Measurements from ENCODE around the gene MFGE8. TPM values are rescaled to one million over a fixed set of nuclear protein-coding genes. Genes with fewer than 3 reads are reported as not detected.

MFGE8 gene
- total and polyA plus RNA-seq, 9 of the 15 experiments (the other 6 are each of a cell fraction or from before 2014, with no cell fraction given), result 2.3 to 142 (median 62.3) TPM

- TF ChIP-seq ZMIZ1 (IDR thresholded peaks at IDR 0.05; ENCODE audit: low read depth in 2 of 2, low read length in 2 of 2) (no peak), CREM (IDR thresholded peaks at IDR 0.05; ENCODE audit: low read depth) (no peak), ZZZ3 (IDR thresholded peaks at IDR 0.05) (no peak), NFYB (IDR thresholded peaks at IDR 0.05; ENCODE audit: extremely low read depth, insufficient read length) (peak; percentile 42), PHB (CRISPR knock-in tag; IDR thresholded peaks at IDR 0.05) (no peak), ARID1B (IDR thresholded peaks at IDR 0.05) (peak; percentile 60), PHTF2 (CRISPR knock-in tag; IDR thresholded peaks at IDR 0.05) (no peak), SP1 (CRISPR knock-in tag; IDR thresholded peaks at IDR 0.05) (no peak), E2F1 (CRISPR knock-in tag; IDR thresholded peaks at IDR 0.05) (no peak), TBP (optimal IDR thresholded peaks at IDR 0.05; ENCODE audit: low read depth, low read length) (no peak), ZNF274 (IDR thresholded peaks at IDR 0.05; ENCODE audit: borderline replicate concordance, low read depth, low read length) (no peak), NR2F6 (CRISPR knock-in tag; IDR thresholded peaks at IDR 0.05) (no peak), SUPT5H (IDR thresholded peaks at IDR 0.05) (no peak), MBD2 (IDR thresholded peaks at IDR 0.05; ENCODE audit: borderline replicate concordance, low read depth) (no peak), ZNF232 (CRISPR knock-in tag; IDR thresholded peaks at IDR 0.05) (no peak), BRF1 (IDR thresholded peaks at IDR 0.05; ENCODE audit: borderline replicate concordance, extremely low read depth, insufficient read length) (no peak)
- TF ChIP-seq, protein P1, sequence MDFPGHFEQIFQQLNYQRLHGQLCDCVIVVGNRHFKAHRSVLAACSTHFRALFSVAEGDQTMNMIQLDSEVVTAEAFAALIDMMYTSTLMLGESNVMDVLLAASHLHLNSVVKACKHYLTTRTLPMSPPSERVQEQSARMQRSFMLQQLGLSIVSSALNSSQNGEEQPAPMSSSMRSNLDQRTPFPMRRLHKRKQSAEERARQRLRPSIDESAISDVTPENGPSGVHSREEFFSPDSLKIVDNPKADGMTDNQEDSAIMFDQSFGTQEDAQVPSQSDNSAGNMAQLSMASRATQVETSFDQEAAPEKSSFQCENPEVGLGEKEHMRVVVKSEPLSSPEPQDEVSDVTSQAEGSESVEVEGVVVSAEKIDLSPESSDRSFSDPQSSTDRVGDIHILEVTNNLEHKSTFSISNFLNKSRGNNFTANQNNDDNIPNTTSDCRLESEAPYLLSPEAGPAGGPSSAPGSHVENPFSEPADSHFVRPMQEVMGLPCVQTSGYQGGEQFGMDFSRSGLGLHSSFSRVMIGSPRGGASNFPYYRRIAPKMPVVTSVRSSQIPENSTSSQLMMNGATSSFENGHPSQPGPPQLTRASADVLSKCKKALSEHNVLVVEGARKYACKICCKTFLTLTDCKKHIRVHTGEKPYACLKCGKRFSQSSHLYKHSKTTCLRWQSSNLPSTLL (IDR thresholded peaks at IDR 0.05), result peak; percentile 97
Observed at GRCh38 chr15:88920186-88920891, 7.2 kb upstream of the MFGE8 start (continued).

Measured in K562 (cell line).